ENCODE data around the gene CNGA2. TPM values are rescaled to one million over a fixed set of nuclear protein-coding genes. Genes with fewer than 3 reads are reported as not detected.
A peak's percentile ranks its signal among the peaks of the same experiment; 100 is the strongest.

CNGA2 gene
- total RNA-seq, 1 experiment from 2014 or later: not detected

DNA sequence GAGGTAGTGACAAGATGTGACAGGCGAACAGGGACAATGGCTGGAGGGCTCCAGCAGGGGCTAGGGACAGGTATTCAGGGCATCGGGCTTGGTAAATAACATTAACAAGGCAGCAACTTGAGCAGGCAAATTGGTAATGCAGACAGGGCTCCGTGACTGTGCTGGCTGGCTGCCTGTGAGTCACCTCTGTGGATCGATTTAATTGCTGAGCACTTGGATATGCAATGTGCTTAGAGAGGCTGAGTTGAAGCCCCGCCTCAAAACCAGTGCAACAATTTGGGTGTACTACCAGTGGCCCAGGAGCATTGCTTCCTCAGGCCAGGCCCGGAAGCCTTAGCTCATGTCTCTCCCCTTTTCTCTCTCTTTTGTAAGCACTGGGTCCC is 19.5 kb downstream of the CNGA2 start:
- peak overlapping the region; percentile 25 for H3K4me2 ChIP-seq (ENCODE audit: low read length)
- H3K9me2 ChIP-seq (ENCODE audit: insufficient read depth): no peaks in the 10 kb centered on the region
- CTCF ChIA-PET: interaction anchor here (1.1 to 2.8 kb wide), 4 partner anchors 40 to 887 kb away, joined by 4 to 32 read pairs (median 8); no protein-coding TSS in a partner anchor
- POLR2A ChIA-PET: no interaction called here
- no peaks in the 10 kb centered on the region for H3K36me3 ChIP-seq (ENCODE audit: control insufficient read depth in 1 of 2, insufficient read depth in 2 of 2, low read length in 2 of 2)
- no TSS peak for BruUV-seq (replicated peaks)
- H3K79me2 ChIP-seq (ENCODE audit: insufficient read depth, low read length): no peaks in the 10 kb centered on the region
- no peaks in the 10 kb centered on the region for H3K9me3 ChIP-seq (ENCODE audit: control insufficient read depth in 1 of 2, insufficient read depth in 1 of 2, low read depth in 1 of 2, low read length in 2 of 2)
- RAD21 ChIA-PET (ENCODE audit: low non-redundant PET in 1 of 2, low total read pairs in 2 of 2, uncharacterized antibody in 2 of 2, unreplicated experiment in 2 of 2): interaction anchor here in 1 of 2 experiments (2.1 kb wide), 1 partner anchor 879 kb away, joined by 11 read pairs; no protein-coding TSS in a partner anchor
- no peak for TF ChIP-seq SP1 (IDR thresholded peaks at IDR 0.05; ENCODE audit: low read depth)
- TF ChIP-seq EZH2phosphoT487 (IDR thresholded peaks at IDR 0.05; ENCODE audit: borderline replicate concordance): no peak
- no peak for TF ChIP-seq SIN3A (IDR thresholded peaks at IDR 0.05; ENCODE audit: low read depth)
- no peak for TF ChIP-seq CTCF (IDR thresholded peaks at IDR 0.05 in 2 of 3, conservative IDR thresholded peaks at IDR 0.05 in 1 of 3; ENCODE audit: borderline replicate concordance in 1 of 3, insufficient read depth in 1 of 3, low read depth in 2 of 3, low read length in 2 of 3)
- TF ChIP-seq POLR2AphosphoS5 (IDR thresholded peaks at IDR 0.05; ENCODE audit: low read depth, low read length): no peak
- TF ChIP-seq TCF7L2 (IDR thresholded peaks at IDR 0.05; ENCODE audit: borderline replicate concordance, extremely low read depth, insufficient read depth, insufficient read length): no peak
- no peak for TF ChIP-seq ZNF274 (IDR thresholded peaks at IDR 0.05; ENCODE audit: low read depth, low read length)
- no peak for TF ChIP-seq JUND (IDR thresholded peaks at IDR 0.05)
- TF ChIP-seq SRF (IDR thresholded peaks at IDR 0.05; ENCODE audit: low read depth): no peak
- no peak for TF ChIP-seq ZFX (IDR thresholded peaks at IDR 0.05)
- H3K27ac ChIP-seq (ENCODE audit: low read depth, low read length): no peak overlapping the region
- intact Hi-C loops (cut with micrococcal nuclease): loop anchor here (5.0 kb wide), 1 partner anchor 588 kb away; no protein-coding TSS in a partner anchor
- DNase-seq (ENCODE audit: low read depth, low spot score): peak; percentile 10
- no peak overlapping the region for H3K4me3 ChIP-seq (replicated peaks in 1 of 2; ENCODE audit: low read depth in 1 of 2, low read length in 2 of 2)
- peak; percentile 56 for ATAC-seq
- no peaks in the 10 kb centered on the region; the same call in 1 of the 2 replicates for H3K27me3 ChIP-seq (ENCODE audit: insufficient read depth, low read length)
- H4K20me1 ChIP-seq (ENCODE audit: insufficient read depth): no peaks in the 10 kb centered on the region
- H3K4me1 ChIP-seq (ENCODE audit: control insufficient read depth in 1 of 2, insufficient read depth in 2 of 2, low read length in 2 of 2): peaks cover 4 to 7% of the 10 kb centered on the region in 2 experiments; a peak in 2 of 4 replicates
- H3K9ac ChIP-seq (ENCODE audit: low read length): no peak overlapping the region
- H2AFZ ChIP-seq (ENCODE audit: low read depth, low read length, poor library complexity, severe bottlenecking): no peak overlapping the region
